MM.1S (cell line): ENCODE data around the gene PAX7.

ENCODE experiments used
- CTCF ChIP-seq: fragments of 300-600 bp; sonication (generic); IDR thresholded peaks from 2 replicates; pipeline ENCODE4 v1.5.1; 2016; ENCODE audit warnings: antibody characterized with exemption, low read length, mixed read lengths
- EZH2 ChIP-seq: fragments of 300-600 bp; sonication (generic); optimal IDR thresholded peaks from 2 replicates; pipeline ENCODE3; 2017; ENCODE audit warnings: low read depth, mild to moderate bottlenecking, antibody characterized with exemption, low read length, mixed read lengths
- EZH2phosphoT487 ChIP-seq: fragments of 300-600 bp; sonication (generic); IDR thresholded peaks from 2 replicates; pipeline ENCODE4 v1.6.1; 2018; ENCODE audit warnings: antibody characterized with exemption, low read length

GRCh38 chr1:18673976-18674375 is 43.3 kb downstream of the PAX7 start:
- no peak; the same call in 1 of the 2 replicates for TF ChIP-seq CTCF
- no peak for TF ChIP-seq EZH2phosphoT487
- TF ChIP-seq EZH2: no peak
